Liver (tissue), 9 donors: Measurements from ENCODE around the gene ACTN1. TPM values are rescaled to one million over a fixed set of nuclear protein-coding genes. Genes with fewer than 3 reads are reported as not detected.

Source experiments
- DNase-seq: peaks from one replicate; pipeline ENCODE4 v3.0.0-alpha.2; 2017; ENCODE audit warnings: low spot score
- H3K27ac ChIP-seq, 2 donors: one replicate each; pipeline ENCODE4 v1.7.0; 2013; ENCODE audit warnings: inconsistent platforms in 2 of 2, low read length in 2 of 2, control low read depth in 1 of 2, low read depth in 1 of 2, mild to moderate bottlenecking in 1 of 2
- H3K27me3 ChIP-seq, 4 donors: one replicate each; pipeline versions ENCODE4 v1.6.1 to v1.7.0; 2013; ENCODE audit warnings: low read length in 3 of 4, inconsistent platforms in 1 of 4, mild to moderate bottlenecking in 1 of 4, moderate library complexity in 1 of 4; ENCODE audit not compliant: control insufficient read depth in 4 of 4, insufficient read depth in 4 of 4
- H3K36me3 ChIP-seq, 4 donors: one replicate each; pipeline versions ENCODE4 v1.6.1 to v1.7.0; 2013; ENCODE audit warnings: low read length in 3 of 4, mild to moderate bottlenecking in 3 of 4, low read depth in 1 of 4, moderate library complexity in 1 of 4; ENCODE audit not compliant: control insufficient read depth in 4 of 4, insufficient read depth in 3 of 4
- H3K4me1 ChIP-seq, 4 donors: one replicate each; pipeline versions ENCODE4 v1.6.1 to v1.7.0; 2013; ENCODE audit warnings: low read length in 3 of 4, mild to moderate bottlenecking in 3 of 4, moderate library complexity in 1 of 4; ENCODE audit not compliant: control insufficient read depth in 4 of 4, insufficient read depth in 4 of 4
- H3K4me3 ChIP-seq, 3 donors: one replicate each; pipeline versions ENCODE4 v1.6.1 to v1.7.0; 2013; ENCODE audit warnings: low read length in 3 of 3, control low read depth in 1 of 3, low read depth in 1 of 3, mild to moderate bottlenecking in 1 of 3
- H3K9ac ChIP-seq, 2 donors: one replicate each; pipeline ENCODE4 v1.7.0; 2013; ENCODE audit warnings: low read length in 2 of 2, mild to moderate bottlenecking in 2 of 2, moderate library complexity in 2 of 2, control low read depth in 1 of 2, low read depth in 1 of 2
- H3K9me3 ChIP-seq, 4 donors: one replicate each; pipeline versions ENCODE4 v1.6.1 to v1.7.0; 2013; ENCODE audit warnings: low read length in 3 of 4; ENCODE audit not compliant: control insufficient read depth in 4 of 4
- ATF3 ChIP-seq: IDR thresholded peaks from 2 replicates; pipeline ENCODE4 v1.6.1; 2016; ENCODE audit warnings: antibody characterized with exemption
- CTCF ChIP-seq: fragments of 150-350 bp; IDR thresholded peaks from 2 replicates; pipeline ENCODE4 v1.5.1; 2017; ENCODE audit warnings: improper control_type of control experiment, low read depth, low read length; ENCODE audit not compliant: missing input control
- EGR1 ChIP-seq, 2 donors: IDR thresholded peaks; 2 replicates each; pipeline ENCODE4 v1.6.1; 2016 to 2018; ENCODE audit warnings: antibody characterized with exemption in 2 of 2, low read depth in 2 of 2
- FOXA1 ChIP-seq: IDR thresholded peaks from 2 replicates; pipeline ENCODE4 v1.6.1; 2016; ENCODE audit warnings: antibody characterized with exemption
- FOXA2 ChIP-seq: IDR thresholded peaks from 2 replicates; pipeline ENCODE4 v1.6.1; 2016; ENCODE audit warnings: antibody characterized with exemption
- GABPA ChIP-seq, 2 donors: IDR thresholded peaks in 1 of 2; conservative IDR thresholded peaks in 1 of 2; 2 replicates each; pipeline ENCODE4 v1.6.1; 2016; ENCODE audit warnings: antibody characterized with exemption in 2 of 2, mild to moderate bottlenecking in 1 of 2, moderate library complexity in 1 of 2
- HNF4A ChIP-seq, 2 donors: conservative IDR thresholded peaks; 2 replicates each; pipeline ENCODE4 v1.6.1; 2016; ENCODE audit warnings: antibody characterized with exemption in 2 of 2, mild to moderate bottlenecking in 2 of 2
- HNF4G ChIP-seq: IDR thresholded peaks from 2 replicates; pipeline ENCODE4 v1.6.1; 2016; ENCODE audit warnings: antibody characterized with exemption
- JUND ChIP-seq, 2 donors: IDR thresholded peaks; 2 replicates each; pipeline ENCODE4 v1.6.1; 2016; ENCODE audit warnings: antibody characterized with exemption in 2 of 2
- MAX ChIP-seq: IDR thresholded peaks from 2 replicates; pipeline ENCODE4 v1.6.1; 2016; ENCODE audit warnings: antibody characterized with exemption
- NR2F2 ChIP-seq: IDR thresholded peaks from 2 replicates; pipeline ENCODE4 v1.6.1; 2016; ENCODE audit warnings: antibody characterized with exemption
- RAD21 ChIP-seq, 2 donors: IDR thresholded peaks; 2 replicates each; pipeline ENCODE4 v1.6.1; 2016; ENCODE audit warnings: antibody characterized with exemption in 2 of 2, mild to moderate bottlenecking in 2 of 2
- REST ChIP-seq: IDR thresholded peaks from 2 replicates; pipeline ENCODE4 v1.6.1; 2016; ENCODE audit warnings: antibody characterized with exemption, mild to moderate bottlenecking
- RXRA ChIP-seq, 2 donors: IDR thresholded peaks; 2 replicates each; pipeline ENCODE4 v1.6.1; 2017 to 2018; ENCODE audit warnings: antibody characterized with exemption in 2 of 2, mild to moderate bottlenecking in 1 of 2
- SP1 ChIP-seq: IDR thresholded peaks from 2 replicates; pipeline ENCODE4 v1.6.1; 2018; ENCODE audit warnings: antibody characterized with exemption, mild to moderate bottlenecking
- TAF1 ChIP-seq: conservative IDR thresholded peaks from 2 replicates; pipeline ENCODE4 v1.6.1; 2016; ENCODE audit warnings: antibody characterized with exemption, mild to moderate bottlenecking
- YY1 ChIP-seq: IDR thresholded peaks from 2 replicates; pipeline ENCODE4 v1.6.1; 2016; ENCODE audit warnings: antibody characterized with exemption, mild to moderate bottlenecking
- ZBTB33 ChIP-seq: IDR thresholded peaks from 2 replicates; pipeline ENCODE4 v1.6.1; 2016; ENCODE audit warnings: antibody characterized with exemption
- WGBS: extraction: QIAGEN DNeasy Blood & Tissue Kit; methylation state at CpG from one replicate; pipeline ENCODE4 v1.1.7; 2013; 5-methylcytosine and 5-hydroxymethylcytosine counted together
- polyA plus RNA-seq, 2 donors: library from polyadenylated mRNA; stranded (reverse) in 1 of 2; unstranded in 1 of 2; fragments of 200-250 nt in 1 of 2; fragments of >200 nt in 1 of 2; fragmentation: Nextera tagmentation in 1 of 2; extraction: Ambion mirVana in 1 of 2; gene quantifications; one replicate each; pipeline versions ENCODE4 v1.2.1 to v1.2.3, GENCODE V29; 2013 to 2015
- total RNA-seq, 2 donors: library from RNA; depleted of rRNA; stranded (reverse); fragments of >200 nt; gene quantifications; one replicate each; pipeline ENCODE4 v1.2.3, GENCODE V29; 2014
- donor health status: healthy.
- donor health status: healthy.
- donor health status: healthy.
- donor health status: healthy.
- donor health status: healthy.

ACTN1 gene
- total and polyA plus RNA-seq, 4 donors = 36.2 to 100 (median 63.1) TPM

- Histone ChIP-seq H3K4me3 (no peak overlapping the region), H3K27ac (no peak overlapping the region)
Observed at GRCh38 chr14:68969278-68970033, 9.6 kb downstream of the ACTN1 start.

More at GRCh38 chr14:68969278-68970033, 9.6 kb downstream of the ACTN1 start:
- H3K9ac ChIP-seq = no peak overlapping the region
- H3K9me3 ChIP-seq = no peaks in the 10 kb centered on the region
- WGBS = 76% methylated on average over 12 of the region's 12 CpGs
- H3K36me3 ChIP-seq = peaks cover 0 to 5% (median 3%) of the 10 kb centered on the region in 4 donors
- peaks cover 22 to 53% (median 40%) of the 10 kb centered on the region in 4 donors for H3K4me1 ChIP-seq
- TF ChIP-seq SP1 (peak; percentile 25), FOXA1 (no peak), REST (no peak), FOXA2 (no peak), TAF1 (no peak), MAX (no peak), HNF4G (no peak), EGR1 (IDR thresholded peaks at IDR 0.05; ENCODE audit: low read depth in 2 of 2) (no peak), NR2F2 (peak; percentile 96), ATF3 (no peak), JUND (IDR thresholded peaks at IDR 0.05) (no peak), GABPA (IDR thresholded peaks at IDR 0.05 in 1 of 2, conservative IDR thresholded peaks at IDR 0.05 in 1 of 2) (no peak), RAD21 (IDR thresholded peaks at IDR 0.05) (peak in 1 of 2 donors; percentile 21), CTCF (no peak), YY1 (no peak), RXRA (IDR thresholded peaks at IDR 0.05) (no peak), HNF4A (conservative IDR thresholded peaks at IDR 0.05) (no peak), ZBTB33 (no peak)
- H3K27me3 ChIP-seq = no peaks in the 10 kb centered on the region
- DNase-seq = no peak
